Ascending aorta (tissue), 2 donors: ENCODE measurements around the gene TMEM63C. TPM values are rescaled to one million over a fixed set of nuclear protein-coding genes. Genes with fewer than 3 reads are reported as not detected.

Experiments
- DNase-seq, 2 donors: peaks; one replicate each; pipeline ENCODE4 v3.0.0-alpha.2; 2019; ENCODE audit warnings: low spot score in 2 of 2
- H3K27ac ChIP-seq, 2 donors: fragments of 200-600 bp; sonication (generic); one replicate each; pipeline ENCODE4 v1.5.1; 2016 to 2017; ENCODE audit warnings: mild to moderate bottlenecking in 1 of 2
- H3K27me3 ChIP-seq: fragments of 200-600 bp; sonication (generic); one replicate; pipeline ENCODE4 v1.5.1; 2017
- H3K36me3 ChIP-seq, 2 donors: fragments of 200-600 bp; sonication (generic); one replicate each; pipeline ENCODE4 v1.5.1; 2016
- H3K4me1 ChIP-seq, 2 donors: fragments of 200-600 bp; sonication (generic); one replicate each; pipeline ENCODE4 v1.5.1; 2016 to 2017; ENCODE audit warnings: mild to moderate bottlenecking in 1 of 2
- H3K4me3 ChIP-seq, 2 donors: fragments of 200-600 bp; sonication (generic); one replicate each; pipeline ENCODE4 v1.5.1; 2016 to 2017; ENCODE audit warnings: mild to moderate bottlenecking in 1 of 2
- H3K9me3 ChIP-seq, 2 donors: fragments of 200-600 bp; sonication (generic); one replicate each; pipeline ENCODE4 v1.5.1; 2016
- CTCF ChIP-seq, 3 experiments: fragments of 200-600 bp in 2 of 3; fragments of 450-650 bp in 1 of 3; sonication (generic) in 2 of 3; IDR thresholded peaks; one replicate each; pipeline ENCODE4 v1.5.1; 2016 to 2019; ENCODE audit warnings: antibody characterized with exemption in 3 of 3, mild to moderate bottlenecking in 1 of 3, moderate library complexity in 1 of 3
- intact Hi-C: fragments of 100-400 bp; cut with DNase I; formaldehyde crosslinking; loops from one replicate; pipeline ENCODE4 v1.15.1; 2023
- total RNA-seq: library from RNA; depleted of rRNA; stranded (reverse); fragments of >200 nt; gene quantifications from one replicate; pipeline ENCODE4 v1.1.0, GENCODE V29; 2016

Gene TMEM63C
- total RNA-seq, 1 donor from 2014 or later, result 0.11 TPM

GRCh38 chr14:77219591-77219990 is 38.0 kb downstream of the TMEM63C start:
- no peaks in the 10 kb centered on the region for H3K9me3 ChIP-seq
- no peaks in the 10 kb centered on the region for H3K36me3 ChIP-seq
- H3K27me3 ChIP-seq, result no peaks in the 10 kb centered on the region
- intact Hi-C loops, result no loop called here
- no peak overlapping the region for H3K27ac ChIP-seq
- H3K4me1 ChIP-seq, result no peaks in the 10 kb centered on the region
- H3K4me3 ChIP-seq, result no peak overlapping the region
- no peak for DNase-seq
- no peak for TF ChIP-seq CTCF (IDR thresholded peaks at IDR 0.05)

- H3K36me3 ChIP-seq, result no peaks in the 10 kb centered on the region
- no peak overlapping the region for H3K4me3 ChIP-seq
- DNase-seq, result no peak
- intact Hi-C loops, result no loop called here
- no peaks in the 10 kb centered on the region for H3K4me1 ChIP-seq
- no peak for TF ChIP-seq CTCF (IDR thresholded peaks at IDR 0.05)
- H3K27ac ChIP-seq, result no peak overlapping the region
- no peaks in the 10 kb centered on the region for H3K9me3 ChIP-seq
- H3K27me3 ChIP-seq, result no peaks in the 10 kb centered on the region
Observed at GRCh38 chr14:77220246-77221017, 38.8 kb downstream of the TMEM63C start.

GRCh38 chr14:77221241-77221871 is 39.8 kb downstream of the TMEM63C start:
- no peaks in the 10 kb centered on the region for H3K27me3 ChIP-seq
- TF ChIP-seq CTCF (IDR thresholded peaks at IDR 0.05), result no peak

GRCh38 chr14:77222546-77223225 is 41.1 kb downstream of the TMEM63C start:
- H3K4me3 ChIP-seq, result no peak overlapping the region
- H3K9me3 ChIP-seq, result no peaks in the 10 kb centered on the region
- intact Hi-C loops, result no loop called here
- H3K27me3 ChIP-seq, result no peaks in the 10 kb centered on the region
- H3K4me1 ChIP-seq, result no peaks in the 10 kb centered on the region
- no peak for TF ChIP-seq CTCF (IDR thresholded peaks at IDR 0.05)
- no peak for DNase-seq
- no peak overlapping the region for H3K27ac ChIP-seq
- H3K36me3 ChIP-seq, result no peaks in the 10 kb centered on the region

More at GRCh38 chr14:77221241-77221871, 39.8 kb downstream of the TMEM63C start:
- no peak overlapping the region for H3K27ac ChIP-seq
- no peaks in the 10 kb centered on the region for H3K36me3 ChIP-seq
- intact Hi-C loops, result no loop called here
- no peak for DNase-seq
- H3K4me3 ChIP-seq, result no peak overlapping the region
- H3K4me1 ChIP-seq, result no peaks in the 10 kb centered on the region
- no peaks in the 10 kb centered on the region for H3K9me3 ChIP-seq

GRCh38 chr14:77224212-77224611 is 42.6 kb downstream of the TMEM63C start:
- no peak for TF ChIP-seq CTCF (IDR thresholded peaks at IDR 0.05)
- H3K27me3 ChIP-seq, result no peaks in the 10 kb centered on the region
- no peak overlapping the region for H3K27ac ChIP-seq
- no peak for DNase-seq
- H3K4me1 ChIP-seq, result no peaks in the 10 kb centered on the region
- no peaks in the 10 kb centered on the region for H3K36me3 ChIP-seq
- no peaks in the 10 kb centered on the region for H3K9me3 ChIP-seq
- intact Hi-C loops, result no loop called here
- H3K4me3 ChIP-seq, result no peak overlapping the region
